Brain microvascular endothelial cell (primary cell): Measurements from ENCODE around the gene LHX6.

Source experiments
- DNase-seq: peaks from one replicate; pipeline ENCODE4 v3.0.0-alpha.2; 2020
- H3K27ac ChIP-seq: fragments of 250-450 bp; sonication (Bioruptor Pico); 2 replicates; pipeline ENCODE4 v1.5.1; 2020; ENCODE audit warnings: mild to moderate bottlenecking, moderate library complexity
- H3K27me3 ChIP-seq: fragments of 250-450 bp; sonication (Bioruptor Pico); replicated peaks from 2 replicates; pipeline ENCODE4 v1.5.1; 2020; ENCODE audit warnings: mild to moderate bottlenecking
- H3K36me3 ChIP-seq: fragments of 250-450 bp; sonication (Bioruptor Pico); replicated peaks from 2 replicates; pipeline ENCODE4 v1.5.1; 2020; ENCODE audit warnings: mild to moderate bottlenecking
- H3K4me3 ChIP-seq: 2 replicates; pipeline ENCODE4 v1.5.1; 2011; ENCODE audit warnings: low read depth, mild to moderate bottlenecking, control low read depth, low read length, moderate library complexity
- CTCF ChIP-seq: IDR thresholded peaks from 2 replicates; pipeline ENCODE4 v1.5.1; 2011; ENCODE audit warnings: low read depth, mild to moderate bottlenecking, moderate library complexity, low read length, control low read depth, inconsistent platforms; ENCODE audit errors: missing control alignments
- in situ Hi-C: cut with HindIII; loops from 2 replicates; pipeline ENCODE4 v1.10.0; 2017; ENCODE audit warnings: low sequenced_read_pairs, low pct_ligation_motif_present

LHX6 gene

DNA sequence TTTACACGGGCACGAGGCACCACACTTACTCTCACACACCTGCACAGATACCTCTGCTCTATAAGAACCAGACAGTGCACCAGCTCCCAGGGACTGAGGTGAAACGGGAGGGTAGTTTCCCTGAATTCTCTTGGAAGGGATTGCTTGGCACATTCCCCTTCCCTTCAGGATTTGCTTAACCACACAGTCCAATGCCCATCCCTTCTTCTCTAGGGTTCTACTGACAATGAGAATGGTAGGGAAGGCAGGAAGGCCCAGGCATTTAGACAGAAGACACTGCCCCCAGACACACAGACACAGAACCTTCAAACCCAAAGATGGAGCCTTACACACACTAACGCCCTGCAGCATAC, 704 bp upstream of the LHX6 start:
- no peak for TF ChIP-seq CTCF
- H3K27me3 ChIP-seq = peaks cover 68% of the 10 kb centered on the region
- in situ Hi-C loops = no loop called here
- H3K36me3 ChIP-seq = no peaks in the 10 kb centered on the region
- no peak overlapping the region for H3K27ac ChIP-seq
- no peak overlapping the region for H3K4me3 ChIP-seq
- no peak for DNase-seq

GRCh38 chr9:122228191-122228567, 578 bp downstream of the LHX6 start:
- Histone ChIP-seq H3K36me3 (no peaks in the 10 kb centered on the region), H3K27ac (no peak overlapping the region), H3K27me3 (peaks cover 70% of the 10 kb centered on the region), H3K4me3 (no peak overlapping the region)
- no peak for DNase-seq
- no peak for TF ChIP-seq CTCF
- in situ Hi-C loops = no loop called here

- in situ Hi-C loops = no loop called here
- Histone ChIP-seq H3K4me3 (no peak overlapping the region), H3K36me3 (no peaks in the 10 kb centered on the region), H3K27me3 (peaks cover 75% of the 10 kb centered on the region), H3K27ac (no peak overlapping the region)
- no peak for DNase-seq
- no peak for TF ChIP-seq CTCF
These were observed 1.2 kb downstream of the LHX6 start for GRCh38 chr9:122227575-122227900.

GRCh38 chr9:122226758-122227574, 1.8 kb downstream of the LHX6 start:
- Histone ChIP-seq H3K27ac (no peak overlapping the region), H3K36me3 (no peaks in the 10 kb centered on the region), H3K4me3 (no peak overlapping the region), H3K27me3 (peaks cover 81% of the 10 kb centered on the region)
- in situ Hi-C loops = no loop called here
- TF ChIP-seq CTCF = no peak
- DNase-seq = no peak

DNA sequence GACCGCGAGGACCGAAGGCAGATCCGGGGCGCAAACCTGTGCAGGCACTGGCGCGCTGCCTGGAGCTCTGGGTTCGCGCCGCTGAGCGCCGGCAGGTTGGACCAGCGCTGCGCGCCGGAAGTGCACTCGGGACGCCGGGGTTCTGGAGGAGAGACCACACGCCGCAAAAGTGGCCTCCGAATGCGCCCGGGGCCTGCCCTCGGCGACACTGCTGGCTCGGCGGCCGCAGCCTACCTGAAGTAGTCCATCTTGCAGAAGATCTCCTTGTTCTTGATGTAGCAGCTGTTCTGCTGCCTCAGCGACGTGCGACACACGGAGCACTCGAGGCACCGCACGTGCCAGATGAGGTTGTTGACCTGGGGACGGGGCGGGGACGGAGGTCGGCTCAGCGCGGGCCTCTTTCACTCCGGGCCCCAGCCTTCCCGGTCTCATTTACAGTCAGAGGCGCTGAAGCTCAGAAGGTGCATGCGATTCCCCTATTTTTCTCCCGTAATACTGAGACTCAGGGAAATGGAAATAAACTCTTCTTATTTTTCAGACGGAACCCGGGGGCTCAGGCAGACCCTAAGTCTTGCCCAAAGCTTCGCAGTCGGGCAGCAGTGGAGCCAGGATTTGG, 2.5 kb downstream of the LHX6 start:
- peaks cover 86% of the 10 kb centered on the region for H3K27me3 ChIP-seq

More for the DNA sequence above, 2.5 kb downstream of the LHX6 start:
- in situ Hi-C loops = no loop called here
- Histone ChIP-seq H3K36me3 (no peaks in the 10 kb centered on the region), H3K4me3 (no peak overlapping the region), H3K27ac (no peak overlapping the region)
- TF ChIP-seq CTCF = no peak
- no peak for DNase-seq
